PC-9 (cell line): ENCODE results near the gene REXO5. TPM values are rescaled to one million over a fixed set of nuclear protein-coding genes. Genes with fewer than 3 reads are reported as not detected.

ENCODE experiments used
- BruUV-seq: library from RNA; stranded (reverse); fragments of 400-500 nt; replicated peaks from 2 replicates; lab custom pipeline; 2021; lab: Mats Ljungman, UMichigan
- CTCF ChIA-PET: fragments of 300-600 bp; sonication (Branson Sonifier 250); formaldehyde crosslinking; loops from one replicate; lab custom pipeline; 2022; ENCODE audit warnings: antibody characterized with exemption; lab: Charles Lee
- POLR2A ChIA-PET: fragments of 300-600 bp; sonication (Branson Sonifier 250); formaldehyde crosslinking; loops from one replicate; lab custom pipeline; 2022; ENCODE audit warnings: antibody characterized with exemption; ENCODE audit not compliant: unreplicated experiment; lab: Charles Lee
- DNase-seq, 2 experiments: peaks; one replicate each; pipeline versions ENCODE4 v3.0.0 to v3.0.0-alpha.2; 2015 to 2022; ENCODE audit warnings: mixed read lengths in 1 of 2
- H2AFZ ChIP-seq: fragments of 200-600 bp; sonication (generic); 2 replicates; pipeline ENCODE4 v1.8.1; 2017; ENCODE audit warnings: antibody characterized with exemption
- H3F3A ChIP-seq: fragments of 200-600 bp; sonication (generic); 2 replicates; pipeline ENCODE4 v1.8.1; 2017; ENCODE audit warnings: antibody characterized with exemption, mild to moderate bottlenecking, low read depth; ENCODE audit not compliant: insufficient read depth
- H3K27ac ChIP-seq: fragments of 200-600 bp; sonication (generic); 2 replicates; pipeline ENCODE4 v1.6.1; 2016; ENCODE audit warnings: mixed run types
- H3K27me3 ChIP-seq: fragments of 200-600 bp; sonication (generic); 2 replicates; pipeline ENCODE4 v1.6.1; 2016; ENCODE audit warnings: low read depth, mixed run types; ENCODE audit not compliant: insufficient read depth
- H3K36me3 ChIP-seq: fragments of 200-600 bp; sonication (generic); 2 replicates; pipeline ENCODE4 v1.6.1; 2016; ENCODE audit warnings: low read depth, mixed run types
- H3K4me1 ChIP-seq: fragments of 200-600 bp; sonication (generic); replicated peaks from 2 replicates; pipeline ENCODE4 v1.6.1; 2016; ENCODE audit warnings: mixed run types; ENCODE audit not compliant: insufficient read depth
- H3K4me2 ChIP-seq: fragments of 200-600 bp; sonication (generic); 2 replicates; pipeline ENCODE4 v1.6.1; 2017; ENCODE audit warnings: mixed run types
- H3K4me3 ChIP-seq: fragments of 200-600 bp; sonication (generic); 2 replicates; pipeline ENCODE4 v1.6.1; 2016; ENCODE audit warnings: mixed run types
- H3K79me2 ChIP-seq: fragments of 200-600 bp; sonication (generic); 2 replicates; pipeline ENCODE4 v1.6.1; 2017; ENCODE audit warnings: low read depth, mixed run types
- H3K9me2 ChIP-seq: fragments of 200-600 bp; sonication (generic); 2 replicates; pipeline ENCODE4 v1.8.1; 2017; ENCODE audit warnings: mild to moderate bottlenecking; ENCODE audit not compliant: insufficient read depth
- H3K9me3 ChIP-seq: fragments of 200-600 bp; sonication (generic); 2 replicates; pipeline ENCODE4 v1.8.1; 2016; ENCODE audit warnings: low read depth; ENCODE audit not compliant: insufficient read depth
- H4K20me1 ChIP-seq: fragments of 200-600 bp; sonication (generic); 2 replicates; pipeline ENCODE4 v1.8.1; 2017; ENCODE audit not compliant: insufficient read depth
- CTCF ChIP-seq: fragments of 200-600 bp; sonication (generic); conservative IDR thresholded peaks from 2 replicates; pipeline ENCODE4 v1.6.1; 2017; ENCODE audit warnings: mixed run types, antibody characterized with exemption, mild to moderate bottlenecking, moderate library complexity
- EZH2 ChIP-seq: fragments of 200-600 bp; sonication (generic); IDR thresholded peaks from 2 replicates; pipeline ENCODE4 v1.8.0; 2017; ENCODE audit warnings: antibody characterized with exemption, low read depth
- intact Hi-C: fragments of 100-400 bp; cut with micrococcal nuclease; formaldehyde crosslinking; loops from one replicate; pipeline ENCODE4 v1.10.0; 2022; ENCODE audit not compliant: unreplicated experiment
- total RNA-seq: library from RNA; stranded (reverse); gene quantifications from 2 replicates; pipeline ENCODE4 v1.2.3, GENCODE V29; 2021

The REXO5 gene
- total RNA-seq, 1 experiment from 2014 or later: 13.2 TPM

- H3K4me2 ChIP-seq: no peak overlapping the region
- no peak for TF ChIP-seq EZH2
- TF ChIP-seq CTCF: no peak
- 0 out of 2 replicates have a peak, but pooled peaks cover 9% of the 10 kb centered on the region for H3F3A ChIP-seq
- no peaks in the 10 kb centered on the region for H4K20me1 ChIP-seq
- H3K4me3 ChIP-seq: no peak overlapping the region
- no peaks in the 10 kb centered on the region for H3K27me3 ChIP-seq
- no peaks in the 10 kb centered on the region for H3K9me2 ChIP-seq
- H3K9me3 ChIP-seq: no peaks in the 10 kb centered on the region
- CTCF ChIA-PET: interaction anchor here (0.6 kb wide), 1 partner anchor 42 kb away, joined by 3 read pairs; no protein-coding TSS in a partner anchor
- H3K4me1 ChIP-seq: peaks cover 14% of the 10 kb centered on the region
- DNase-seq: no peak
- no TSS peak for BruUV-seq
- no peak overlapping the region for H3K27ac ChIP-seq
- intact Hi-C loops: no loop called here
- no peak overlapping the region for H2AFZ ChIP-seq
- H3K79me2 ChIP-seq: no peaks in the 10 kb centered on the region
- no peaks in the 10 kb centered on the region for H3K36me3 ChIP-seq
- POLR2A ChIA-PET: no interaction called here
Measured at GRCh38 chr16:20846030-20846429, 39.7 kb downstream of the REXO5 start.

DNA sequence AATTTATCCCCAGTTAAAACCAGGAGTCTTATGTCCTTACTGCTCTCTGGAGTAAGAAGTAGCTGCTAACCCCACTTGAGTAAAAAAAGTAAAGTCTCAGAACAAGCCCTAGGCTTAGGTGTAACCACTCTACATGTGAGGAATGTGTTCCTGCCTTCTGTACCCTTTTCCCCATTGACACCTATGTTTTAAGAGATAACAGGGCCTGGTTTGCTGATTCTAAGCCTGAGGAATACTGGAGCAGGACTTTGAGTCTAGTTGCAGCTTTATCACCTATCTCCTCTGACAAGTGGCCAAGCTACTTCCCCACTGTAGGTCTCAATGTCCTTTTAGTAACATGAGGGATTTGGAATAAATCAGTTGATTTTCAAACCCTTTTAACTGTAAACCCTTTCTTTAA lies 40.2 kb downstream of the REXO5 start:
- DNase-seq: no peak
- intact Hi-C loops: no loop called here
- no peaks in the 10 kb centered on the region for H3K9me2 ChIP-seq
- CTCF ChIA-PET: interaction anchor here (0.6 to 1.0 kb wide), 3 partner anchors 42 to 256 kb away, joined by 3 read pairs; no protein-coding TSS in a partner anchor
- no TSS peak for BruUV-seq
- H3K36me3 ChIP-seq: no peaks in the 10 kb centered on the region
- no peak overlapping the region for H3K4me2 ChIP-seq
- H2AFZ ChIP-seq: no peak overlapping the region
- no peaks in the 10 kb centered on the region for H4K20me1 ChIP-seq
- H3K79me2 ChIP-seq: no peaks in the 10 kb centered on the region
- no peak overlapping the region for H3K27ac ChIP-seq
- no peaks in the 10 kb centered on the region for H3K27me3 ChIP-seq
- TF ChIP-seq CTCF (no peak), EZH2 (no peak)
- POLR2A ChIA-PET: no interaction called here
- H3K9me3 ChIP-seq: no peaks in the 10 kb centered on the region
- H3F3A ChIP-seq: 0 out of 2 replicates have a peak, but pooled peaks cover 13% of the 10 kb centered on the region
- peaks cover 19% of the 10 kb centered on the region for H3K4me1 ChIP-seq
- no peak overlapping the region for H3K4me3 ChIP-seq

- peaks cover 18% of the 10 kb centered on the region; the same call in 1 of the 2 replicates for H3F3A ChIP-seq
- no peak for DNase-seq
- no peaks in the 10 kb centered on the region for H3K9me2 ChIP-seq
- no peaks in the 10 kb centered on the region for H3K79me2 ChIP-seq
- no peaks in the 10 kb centered on the region for H4K20me1 ChIP-seq
- no peak for TF ChIP-seq EZH2
- no peak for TF ChIP-seq CTCF
- no TSS peak for BruUV-seq
- H3K9me3 ChIP-seq: no peaks in the 10 kb centered on the region
- H3K4me1 ChIP-seq: peaks cover 29% of the 10 kb centered on the region
- H2AFZ ChIP-seq: no peak overlapping the region
- H3K27ac ChIP-seq: no peak overlapping the region
- H3K36me3 ChIP-seq: no peaks in the 10 kb centered on the region
- H3K27me3 ChIP-seq: no peaks in the 10 kb centered on the region
- H3K4me3 ChIP-seq: no peak overlapping the region
- H3K4me2 ChIP-seq: no peak overlapping the region
- POLR2A ChIA-PET: no interaction called here
- CTCF ChIA-PET: interaction anchor here (0.6 to 1.0 kb wide), 3 partner anchors 43 to 255 kb away, joined by 3 to 5 read pairs (median 3); no protein-coding TSS in a partner anchor
- intact Hi-C loops: no loop called here
Measured at GRCh38 chr16:20847550-20847949, 41.2 kb downstream of the REXO5 start.
